WTC11 (cell line): Measurements from ENCODE around the gene NPL.

Experiments
- ESRRA ChIP-seq: sonication (generic); formaldehyde crosslinking; IDR thresholded peaks from 2 replicates; pipeline ENCODE4 v1.8.1; 2022; ENCODE audit warnings: mild to moderate bottlenecking, missing genetic modification reagents, borderline replicate concordance
- FOXK1 ChIP-seq: sonication (generic); formaldehyde crosslinking; IDR thresholded peaks from 2 replicates; pipeline ENCODE4 v1.8.0; 2022; ENCODE audit warnings: mild to moderate bottlenecking, moderate library complexity, missing genetic modification reagents
- JUN ChIP-seq: sonication (generic); formaldehyde crosslinking; IDR thresholded peaks from 2 replicates; pipeline ENCODE4 v1.8.0; 2023; ENCODE audit warnings: mild to moderate bottlenecking, missing genetic modification reagents
- NFYB ChIP-seq: sonication (generic); formaldehyde crosslinking; conservative IDR thresholded peaks from 2 replicates; pipeline ENCODE4 v1.8.0; 2022; ENCODE audit warnings: low read depth, missing genetic modification reagents
- SP1 ChIP-seq: sonication (generic); formaldehyde crosslinking; conservative IDR thresholded peaks from 2 replicates; pipeline ENCODE4 v1.8.1; 2022; ENCODE audit warnings: missing genetic modification reagents
- TF ChIP-seq, protein P1 (sequence below): fragments of 200-600 bp; IDR thresholded peaks from 2 replicates; pipeline ENCODE4 v1.8.0; 2022; ENCODE audit warnings: antibody characterized with exemption

- TF ChIP-seq JUN (CRISPR knock-in tag) = no peak
- TF ChIP-seq, protein P1, sequence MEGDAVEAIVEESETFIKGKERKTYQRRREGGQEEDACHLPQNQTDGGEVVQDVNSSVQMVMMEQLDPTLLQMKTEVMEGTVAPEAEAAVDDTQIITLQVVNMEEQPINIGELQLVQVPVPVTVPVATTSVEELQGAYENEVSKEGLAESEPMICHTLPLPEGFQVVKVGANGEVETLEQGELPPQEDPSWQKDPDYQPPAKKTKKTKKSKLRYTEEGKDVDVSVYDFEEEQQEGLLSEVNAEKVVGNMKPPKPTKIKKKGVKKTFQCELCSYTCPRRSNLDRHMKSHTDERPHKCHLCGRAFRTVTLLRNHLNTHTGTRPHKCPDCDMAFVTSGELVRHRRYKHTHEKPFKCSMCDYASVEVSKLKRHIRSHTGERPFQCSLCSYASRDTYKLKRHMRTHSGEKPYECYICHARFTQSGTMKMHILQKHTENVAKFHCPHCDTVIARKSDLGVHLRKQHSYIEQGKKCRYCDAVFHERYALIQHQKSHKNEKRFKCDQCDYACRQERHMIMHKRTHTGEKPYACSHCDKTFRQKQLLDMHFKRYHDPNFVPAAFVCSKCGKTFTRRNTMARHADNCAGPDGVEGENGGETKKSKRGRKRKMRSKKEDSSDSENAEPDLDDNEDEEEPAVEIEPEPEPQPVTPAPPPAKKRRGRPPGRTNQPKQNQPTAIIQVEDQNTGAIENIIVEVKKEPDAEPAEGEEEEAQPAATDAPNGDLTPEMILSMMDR = no peak
- no peak for TF ChIP-seq SP1 (CRISPR knock-in tag)
- no peak for TF ChIP-seq FOXK1
- no peak for TF ChIP-seq ESRRA (CRISPR knock-in tag)
- TF ChIP-seq NFYB (CRISPR knock-in tag) = no peak
Measured at GRCh38 chr1:182877842-182878241, 88.3 kb downstream of the NPL start.
